ENCODE results near the gene PPP1R11. TPM values are rescaled to one million over a fixed set of nuclear protein-coding genes. Genes with fewer than 3 reads are reported as not detected.

PPP1R11 gene
- total and polyA plus RNA-seq, 2 experiments from 2014 or later, result 50.9 to 74.5 TPM

- 76% methylated on average over 1 of the region's 1 CpG for WGBS (ENCODE audit: low lambda C conversion rate, missing lambda C conversion rate)
- DNase-seq (ENCODE audit: low spot score), result no peak
- peaks cover 3% of the 10 kb centered on the region for H3K79me2 ChIP-seq
Measured at GRCh38 chr6:30055513-30055912, 11.5 kb upstream of the PPP1R11 start.

GRCh38 chr6:30060606-30061091, 6.3 kb upstream of the PPP1R11 start:
- peaks cover 32% of the 10 kb centered on the region for H3K79me2 ChIP-seq
- no peaks in the 10 kb centered on the region for H4K20me1 ChIP-seq (ENCODE audit: insufficient read depth, poor library complexity, severe bottlenecking)
- peak overlapping the region; percentile 89 for H3K27ac ChIP-seq
- no peak for TF ChIP-seq EZH2 (IDR thresholded peaks at IDR 0.05; ENCODE audit: borderline replicate concordance)
- TF ChIP-seq CTCF (IDR thresholded peaks at IDR 0.05; ENCODE audit: poor library complexity), result no peak
- TF ChIP-seq EZH2phosphoT487 (IDR thresholded peaks at IDR 0.05; ENCODE audit: low read depth, severe bottlenecking, unreplicated experiment), result no peak
- peak; percentile 55 for DNase-seq (ENCODE audit: low spot score)
- WGBS (ENCODE audit: low lambda C conversion rate, missing lambda C conversion rate), result under 1% methylated on average over 24 of the region's 24 CpGs
- no peaks in the 10 kb centered on the region for H3K27me3 ChIP-seq
- H3K4me3 ChIP-seq, result peak overlapping the region; percentile 94
- H2AFZ ChIP-seq, result peak overlapping the region; percentile 97
- H3K9me3 ChIP-seq (ENCODE audit: low read depth), result no peaks in the 10 kb centered on the region
- no peaks in the 10 kb centered on the region for H3K36me3 ChIP-seq (replicated peaks; ENCODE audit: insufficient read depth, low read depth)
- H3K4me2 ChIP-seq, result peak overlapping the region; percentile 95
- H3K4me1 ChIP-seq (ENCODE audit: insufficient read depth), result peaks cover 10% of the 10 kb centered on the region
- no peaks in the 10 kb centered on the region for H3K9me2 ChIP-seq (replicated peaks; ENCODE audit: insufficient read depth)

More at GRCh38 chr6:30055513-30055912, 11.5 kb upstream of the PPP1R11 start:
- Histone ChIP-seq H3K9me3 (ENCODE audit: low read depth) (no peaks in the 10 kb centered on the region), H3K27me3 (no peaks in the 10 kb centered on the region), H3K4me1 (ENCODE audit: insufficient read depth) (no peaks in the 10 kb centered on the region), H3K4me2 (no peak overlapping the region), H3K4me3 (no peak overlapping the region), H3K27ac (no peak overlapping the region), H4K20me1 (ENCODE audit: insufficient read depth, poor library complexity, severe bottlenecking) (no peaks in the 10 kb centered on the region), H3K36me3 (replicated peaks; ENCODE audit: insufficient read depth, low read depth) (no peaks in the 10 kb centered on the region), H2AFZ (no peak overlapping the region), H3K9me2 (replicated peaks; ENCODE audit: insufficient read depth) (no peaks in the 10 kb centered on the region)
- TF ChIP-seq EZH2 (IDR thresholded peaks at IDR 0.05; ENCODE audit: borderline replicate concordance) (no peak), CTCF (IDR thresholded peaks at IDR 0.05; ENCODE audit: poor library complexity) (no peak), EZH2phosphoT487 (IDR thresholded peaks at IDR 0.05; ENCODE audit: low read depth, severe bottlenecking, unreplicated experiment) (no peak)

GRCh38 chr6:30061092-30061857, 5.7 kb upstream of the PPP1R11 start, which contains the start of gene POLR1H:
Gene POLR1H (plus strand): TSS chr6:30061265. CDS start chr6:30061525, 260 bp downstream.
- peak within 1 kb of the TSS; percentile 95 for H3K4me2 ChIP-seq
- H3K9me3 ChIP-seq (ENCODE audit: low read depth), result no peaks in the 10 kb centered on the region
- H4K20me1 ChIP-seq (ENCODE audit: insufficient read depth, poor library complexity, severe bottlenecking), result no peaks in the 10 kb centered on the region
- peaks cover 14% of the 10 kb centered on the region for H3K4me1 ChIP-seq (ENCODE audit: insufficient read depth)
- H3K9me2 ChIP-seq (replicated peaks; ENCODE audit: insufficient read depth), result no peaks in the 10 kb centered on the region
- H2AFZ ChIP-seq, result peak within 1 kb of the TSS; percentile 97
- H3K79me2 ChIP-seq, result peaks cover 32% of the 10 kb centered on the region
- DNase-seq (ENCODE audit: low spot score), result peak; percentile 99
- WGBS (ENCODE audit: low lambda C conversion rate, missing lambda C conversion rate), result under 1% methylated on average over 48 of the region's 48 CpGs
- no peak for TF ChIP-seq EZH2phosphoT487 (IDR thresholded peaks at IDR 0.05; ENCODE audit: low read depth, severe bottlenecking, unreplicated experiment)
- no peak for TF ChIP-seq CTCF (IDR thresholded peaks at IDR 0.05; ENCODE audit: poor library complexity)
- TF ChIP-seq EZH2 (IDR thresholded peaks at IDR 0.05; ENCODE audit: borderline replicate concordance), result no peak
- no peaks in the 10 kb centered on the region for H3K27me3 ChIP-seq
- H3K27ac ChIP-seq, result peak within 1 kb of the TSS; percentile 96
- no peaks in the 10 kb centered on the region for H3K36me3 ChIP-seq (replicated peaks; ENCODE audit: insufficient read depth, low read depth)
- H3K4me3 ChIP-seq, result peak within 1 kb of the TSS; percentile 94

All from hepatocyte (in vitro differentiated cells).